ENCODE measurements around the gene SERPINA5.
A peak's percentile ranks its signal among the peaks of the same experiment; 100 is the strongest.

SERPINA5 gene

DNA sequence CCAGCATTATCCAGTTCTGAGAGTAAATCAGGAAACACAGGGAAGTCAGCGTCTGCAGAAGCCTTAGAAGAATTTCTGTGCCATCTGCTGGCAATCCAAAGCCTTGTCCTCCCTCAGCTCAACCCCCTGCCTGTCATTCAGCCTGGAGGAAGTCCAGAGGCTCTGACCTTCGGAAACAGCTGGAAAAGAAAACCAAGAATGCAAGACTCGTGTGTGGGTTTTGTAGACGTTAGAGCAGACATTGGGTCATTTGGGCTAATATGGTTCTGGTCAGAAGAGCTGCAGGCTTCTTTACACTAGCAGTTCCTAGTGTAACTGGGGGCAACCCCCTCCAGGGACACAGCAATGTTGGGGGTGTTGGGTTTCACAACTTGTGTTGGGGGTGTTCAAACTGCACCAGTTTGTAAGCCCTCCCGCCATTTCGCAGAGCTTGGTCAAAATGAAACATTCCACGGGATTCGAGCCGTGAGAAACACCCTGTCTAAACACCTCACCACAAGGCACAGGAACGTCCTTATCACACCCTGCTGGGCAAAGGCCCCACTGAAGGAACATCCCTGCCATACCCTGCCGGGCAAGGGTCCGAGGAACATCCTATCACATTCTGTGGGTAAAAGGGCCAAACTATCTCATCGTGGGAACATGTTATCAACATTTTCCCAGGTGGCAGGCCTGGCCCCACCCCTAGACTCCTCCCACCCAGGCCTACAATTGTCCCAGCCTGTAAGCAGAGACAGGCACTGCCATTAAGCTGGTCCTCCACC is 41.0 kb upstream of the SERPINA5 start:
- no peak overlapping the region for H3K4me3 ChIP-seq (replicated peaks; ENCODE audit: low read depth, low read length)
- DNase-seq (ENCODE audit: extremely low read depth, low read depth), result peak; percentile 1
- TF ChIP-seq, protein P1, sequence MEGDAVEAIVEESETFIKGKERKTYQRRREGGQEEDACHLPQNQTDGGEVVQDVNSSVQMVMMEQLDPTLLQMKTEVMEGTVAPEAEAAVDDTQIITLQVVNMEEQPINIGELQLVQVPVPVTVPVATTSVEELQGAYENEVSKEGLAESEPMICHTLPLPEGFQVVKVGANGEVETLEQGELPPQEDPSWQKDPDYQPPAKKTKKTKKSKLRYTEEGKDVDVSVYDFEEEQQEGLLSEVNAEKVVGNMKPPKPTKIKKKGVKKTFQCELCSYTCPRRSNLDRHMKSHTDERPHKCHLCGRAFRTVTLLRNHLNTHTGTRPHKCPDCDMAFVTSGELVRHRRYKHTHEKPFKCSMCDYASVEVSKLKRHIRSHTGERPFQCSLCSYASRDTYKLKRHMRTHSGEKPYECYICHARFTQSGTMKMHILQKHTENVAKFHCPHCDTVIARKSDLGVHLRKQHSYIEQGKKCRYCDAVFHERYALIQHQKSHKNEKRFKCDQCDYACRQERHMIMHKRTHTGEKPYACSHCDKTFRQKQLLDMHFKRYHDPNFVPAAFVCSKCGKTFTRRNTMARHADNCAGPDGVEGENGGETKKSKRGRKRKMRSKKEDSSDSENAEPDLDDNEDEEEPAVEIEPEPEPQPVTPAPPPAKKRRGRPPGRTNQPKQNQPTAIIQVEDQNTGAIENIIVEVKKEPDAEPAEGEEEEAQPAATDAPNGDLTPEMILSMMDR (IDR thresholded peaks at IDR 0.05; ENCODE audit: low read depth, low read length, missing control alignments), result no peak

DNA sequence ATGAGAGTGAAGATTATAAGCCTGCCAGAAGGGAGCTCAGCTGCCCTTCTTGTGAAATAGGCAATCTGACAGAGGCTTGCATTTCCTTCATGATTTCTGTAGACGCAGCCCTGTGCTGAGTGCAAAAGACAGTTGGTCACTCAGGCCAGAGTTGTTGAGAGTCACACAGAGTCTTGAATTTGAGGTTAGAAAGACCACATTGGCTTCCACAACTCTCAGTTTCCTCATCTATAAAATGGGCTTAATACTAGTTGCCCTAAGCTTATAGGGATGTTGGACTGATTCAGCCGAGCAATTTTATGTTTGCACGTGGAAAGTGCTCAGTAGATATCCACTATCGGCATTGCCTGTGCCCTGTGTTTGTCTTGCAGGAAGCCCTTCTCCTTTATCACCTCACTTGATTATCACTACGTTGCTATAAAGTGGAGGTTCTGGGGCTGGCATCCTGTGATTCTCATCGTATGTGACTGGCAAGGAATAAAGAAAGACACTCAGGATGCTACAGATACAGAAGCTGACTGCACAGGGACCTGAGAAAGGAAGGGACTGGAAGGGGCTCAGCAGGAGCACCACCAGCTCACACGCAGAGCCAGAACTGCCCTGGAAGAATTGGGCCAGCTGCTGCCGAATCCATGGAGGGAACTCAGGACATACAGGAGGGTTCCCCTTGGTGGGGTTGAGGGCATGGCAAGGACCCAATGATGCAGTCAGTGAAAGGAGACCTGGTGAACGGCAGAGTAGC is 39.8 kb upstream of the SERPINA5 start:
- no peak for DNase-seq (ENCODE audit: extremely low read depth, low read depth)
- TF ChIP-seq, protein P1 (IDR thresholded peaks at IDR 0.05; ENCODE audit: low read depth, low read length, missing control alignments), result no peak
- no peak overlapping the region for H3K4me3 ChIP-seq (replicated peaks; ENCODE audit: low read depth, low read length)

DNA sequence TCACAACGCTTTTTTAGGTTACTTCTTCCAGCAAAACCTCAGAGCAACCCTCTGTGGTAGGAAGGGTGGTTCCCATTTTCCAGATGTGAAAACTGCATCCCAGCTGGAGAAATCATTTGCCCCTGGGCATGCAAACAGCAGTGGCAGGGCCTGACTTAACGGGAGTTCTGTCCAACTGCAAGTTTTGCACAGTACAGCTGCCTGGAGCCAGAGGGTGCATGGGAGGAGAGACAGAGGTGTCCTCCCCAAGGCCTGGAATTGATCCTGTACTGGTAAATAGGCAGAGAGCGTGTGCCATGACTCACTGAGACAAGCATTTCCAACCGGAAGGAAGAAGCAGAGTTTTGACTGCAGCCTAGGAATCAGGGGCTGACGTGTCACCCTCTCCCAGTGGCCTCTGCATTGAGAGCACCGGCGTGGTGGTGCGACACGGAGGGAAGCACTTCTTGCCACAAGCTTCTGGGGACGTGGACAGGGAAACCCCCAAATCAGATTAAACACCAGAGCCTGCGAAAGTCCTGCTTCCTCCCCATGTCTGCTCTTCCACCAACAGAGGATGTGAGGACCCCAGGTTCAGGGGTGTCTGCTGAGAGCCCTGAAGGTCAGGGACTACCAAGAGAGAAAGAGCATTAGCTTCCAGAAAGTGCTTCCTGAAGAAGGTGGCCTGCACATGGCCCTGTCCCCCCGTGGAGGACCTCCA is 39.0 kb upstream of the SERPINA5 start:
- TF ChIP-seq, protein P1 (IDR thresholded peaks at IDR 0.05; ENCODE audit: low read depth, low read length, missing control alignments), result no peak
- DNase-seq (ENCODE audit: extremely low read depth, low read depth), result peak; percentile 5
- H3K4me3 ChIP-seq (replicated peaks; ENCODE audit: low read depth, low read length), result no peak overlapping the region

DNA sequence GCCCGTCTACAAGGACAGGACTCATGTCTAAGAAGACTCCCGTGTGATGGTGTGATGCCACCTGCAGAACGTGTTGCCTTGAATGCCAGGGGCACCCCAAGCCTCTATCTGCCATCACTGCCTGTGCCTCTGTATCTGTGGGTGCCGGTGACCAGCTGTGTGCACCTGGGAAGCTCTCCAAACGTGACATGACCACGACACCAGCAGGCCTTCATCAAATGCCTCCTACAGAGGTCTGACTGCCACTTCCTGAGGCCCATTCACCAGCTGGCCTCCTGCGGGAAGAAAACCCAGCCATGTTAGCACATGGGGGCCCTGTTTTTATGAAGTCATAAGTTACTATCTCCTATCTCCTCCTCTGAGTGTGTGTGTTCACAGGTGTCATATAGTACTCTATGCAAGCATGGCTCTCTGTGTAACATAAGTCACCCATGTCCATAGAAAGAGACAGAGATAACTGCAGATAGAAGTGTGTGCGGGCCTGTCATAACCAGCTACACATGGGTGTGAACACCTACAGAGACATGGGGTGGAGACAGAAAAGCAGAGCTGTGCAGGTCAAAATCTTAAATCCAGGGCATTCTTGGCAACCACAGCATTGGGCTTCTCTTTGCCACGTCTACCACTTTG is 38.3 kb upstream of the SERPINA5 start:
- no peak for DNase-seq (ENCODE audit: extremely low read depth, low read depth)
- TF ChIP-seq, protein P1 (IDR thresholded peaks at IDR 0.05; ENCODE audit: low read depth, low read length, missing control alignments), result no peak
- H3K4me3 ChIP-seq (replicated peaks; ENCODE audit: low read depth, low read length), result no peak overlapping the region

DNA sequence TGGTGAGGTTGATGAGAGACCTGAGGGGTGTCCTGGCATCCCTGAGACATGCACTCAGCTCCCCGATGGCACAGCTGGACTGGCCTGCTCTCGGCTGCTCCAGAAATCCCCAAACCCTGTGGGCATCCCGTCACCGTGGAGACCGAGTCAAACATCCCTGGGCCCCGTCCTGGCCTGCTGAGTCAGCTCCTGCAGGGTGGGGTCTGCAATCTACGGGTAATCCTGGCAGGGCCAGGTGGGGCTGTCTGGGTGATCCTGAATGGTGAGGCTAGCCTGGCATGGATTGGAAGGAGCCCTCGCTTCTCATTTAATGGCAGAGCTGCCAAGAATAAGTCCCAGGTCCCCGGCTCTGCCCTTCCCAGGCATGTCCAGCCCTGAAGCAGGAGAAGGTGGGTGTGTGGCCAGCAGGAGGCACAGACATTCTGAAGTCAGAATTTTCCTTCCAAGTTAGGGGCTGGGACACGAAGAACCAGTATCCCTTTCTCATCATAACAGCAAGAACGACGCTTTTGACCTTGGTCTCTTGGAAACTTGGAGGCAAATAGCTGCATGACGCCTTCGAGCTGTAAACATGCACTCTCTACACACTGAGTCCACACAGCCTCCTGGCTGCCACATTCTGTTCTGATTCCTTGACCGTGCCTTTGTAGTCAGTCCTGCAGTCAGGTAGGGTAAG is 37.6 kb upstream of the SERPINA5 start:
- DNase-seq (ENCODE audit: extremely low read depth, low read depth), result no peak
- TF ChIP-seq, protein P1 (IDR thresholded peaks at IDR 0.05; ENCODE audit: low read depth, low read length, missing control alignments), result no peak
- H3K4me3 ChIP-seq (replicated peaks; ENCODE audit: low read depth, low read length), result no peak overlapping the region

DNA sequence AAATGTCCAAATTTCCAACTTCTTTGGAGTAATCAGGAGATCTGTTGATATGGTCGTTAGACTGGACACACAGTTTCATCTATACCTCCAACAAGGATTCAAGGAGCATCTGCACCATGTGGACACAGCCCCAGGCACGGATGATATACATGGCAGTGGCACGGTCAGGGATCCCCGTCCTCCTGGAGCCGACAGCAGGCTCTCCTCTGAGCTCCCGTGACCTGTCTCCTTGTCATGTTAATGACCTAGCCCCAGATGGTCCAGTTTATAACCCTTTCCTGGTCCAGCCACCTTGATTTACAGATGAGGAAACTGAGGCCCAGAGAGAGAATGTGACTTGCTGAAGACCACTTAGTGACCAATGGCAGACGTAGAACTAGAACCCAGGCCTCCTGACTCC is 36.5 kb upstream of the SERPINA5 start:
- no peak overlapping the region for H3K4me3 ChIP-seq (replicated peaks; ENCODE audit: low read depth, low read length)
- DNase-seq (ENCODE audit: extremely low read depth, low read depth), result no peak
- TF ChIP-seq, protein P1 (IDR thresholded peaks at IDR 0.05; ENCODE audit: low read depth, low read length, missing control alignments), result no peak

Measured in HFF-Myc (cell line).